GM19438 (cell line): ENCODE results near the gene KLK5.

Source experiments
- ATAC-seq: cut with Tn5 transposase; IDR thresholded peaks from one replicate; pipeline ENCODE4 v1.9.1; 2021; ENCODE audit warnings: low read depth; ENCODE audit not compliant: unreplicated experiment

KLK5 gene

GRCh38 chr19:50925734-50926133, 27.1 kb downstream of the KLK5 start:
- no peak for ATAC-seq

- no peak for ATAC-seq
These were observed 28.3 kb downstream of the KLK5 start for GRCh38 chr19:50924586-50924985.

GRCh38 chr19:50922317-50922853, 30.5 kb downstream of the KLK5 start:
- no peak for ATAC-seq

GRCh38 chr19:50921426-50922316, 31.2 kb downstream of the KLK5 start:
- ATAC-seq: no peak

- no peak for ATAC-seq
These were observed 36.8 kb downstream of the KLK5 start for GRCh38 chr19:50916069-50916468.

- ATAC-seq: no peak
These were observed 39.8 kb downstream of the KLK5 start for GRCh38 chr19:50912727-50913716.

- no peak for ATAC-seq
These were observed 40.7 kb downstream of the KLK5 start for GRCh38 chr19:50912102-50912599.

GRCh38 chr19:50911206-50912101, 41.4 kb downstream of the KLK5 start, which contains the start of gene KLK4:
KLK4 (minus strand) TSS chr19:50911395; CDS start chr19:50910738, 657 bp downstream.
- ATAC-seq: no peak

GRCh38 chr19:50910722-50911121, 42.1 kb downstream of the KLK5 start:
- no peak for ATAC-seq

GRCh38 chr19:50909240-50910070, 43.4 kb downstream of the KLK5 start:
- peak; percentile 60 for ATAC-seq

- no peak for ATAC-seq
These were observed 44.5 kb downstream of the KLK5 start for GRCh38 chr19:50908336-50908735.

GRCh38 chr19:50906217-50906616, 46.6 kb downstream of the KLK5 start:
- no peak for ATAC-seq

GRCh38 chr19:50902640-50903039, 50.2 kb downstream of the KLK5 start:
- ATAC-seq: no peak

- ATAC-seq: no peak
These were observed 53.3 kb downstream of the KLK5 start for GRCh38 chr19:50899569-50899968.

GRCh38 chr19:50898018-50898417, 54.8 kb downstream of the KLK5 start:
- ATAC-seq: no peak

- ATAC-seq: no peak
These were observed 55.2 kb downstream of the KLK5 start for GRCh38 chr19:50897612-50898011.

- ATAC-seq: peak; percentile 17
These were observed 55.6 kb downstream of the KLK5 start for GRCh38 chr19:50897191-50897607.

GRCh38 chr19:50896591-50897190, 56.1 kb downstream of the KLK5 start:
- ATAC-seq: peak; percentile 85
